Measurements from ENCODE around the gene KCNIP4. TPM values are rescaled to one million over a fixed set of nuclear protein-coding genes. Genes with fewer than 3 reads are reported as not detected.

KCNIP4 gene
- total RNA-seq, 4 donors from 2014 or later: 1.3 to 11.1 TPM; not detected in 2

DNA sequence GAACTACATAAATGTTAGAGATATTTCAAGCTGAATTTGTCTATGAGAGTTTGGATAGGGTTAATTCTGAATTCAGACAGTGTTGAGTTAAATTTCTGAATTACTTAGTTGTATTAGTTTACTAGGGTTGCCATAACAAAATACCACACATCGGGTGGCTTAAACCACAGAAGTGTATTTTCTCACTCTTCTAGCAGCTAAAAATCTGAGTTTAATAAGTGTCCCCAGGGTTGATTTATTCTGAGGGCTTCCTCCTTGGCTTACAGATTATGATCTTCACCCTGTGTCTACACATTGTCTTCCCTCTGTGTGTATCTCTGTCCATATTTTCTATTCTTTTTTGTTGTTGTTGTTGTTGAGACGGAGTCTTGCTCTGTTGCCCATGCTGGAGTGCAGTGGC lies 929.8 kb downstream of the KCNIP4 start:
- intact Hi-C loops (cut with DNase I; ENCODE audit: low total_unique reads): no loop called here

GRCh38 chr4:21013501-21013900 lies 935.1 kb downstream of the KCNIP4 start:
- no peaks in the 10 kb centered on the region for H3K27me3 ChIP-seq
- H3K27ac ChIP-seq: no peak overlapping the region
- TF ChIP-seq, protein P1, sequence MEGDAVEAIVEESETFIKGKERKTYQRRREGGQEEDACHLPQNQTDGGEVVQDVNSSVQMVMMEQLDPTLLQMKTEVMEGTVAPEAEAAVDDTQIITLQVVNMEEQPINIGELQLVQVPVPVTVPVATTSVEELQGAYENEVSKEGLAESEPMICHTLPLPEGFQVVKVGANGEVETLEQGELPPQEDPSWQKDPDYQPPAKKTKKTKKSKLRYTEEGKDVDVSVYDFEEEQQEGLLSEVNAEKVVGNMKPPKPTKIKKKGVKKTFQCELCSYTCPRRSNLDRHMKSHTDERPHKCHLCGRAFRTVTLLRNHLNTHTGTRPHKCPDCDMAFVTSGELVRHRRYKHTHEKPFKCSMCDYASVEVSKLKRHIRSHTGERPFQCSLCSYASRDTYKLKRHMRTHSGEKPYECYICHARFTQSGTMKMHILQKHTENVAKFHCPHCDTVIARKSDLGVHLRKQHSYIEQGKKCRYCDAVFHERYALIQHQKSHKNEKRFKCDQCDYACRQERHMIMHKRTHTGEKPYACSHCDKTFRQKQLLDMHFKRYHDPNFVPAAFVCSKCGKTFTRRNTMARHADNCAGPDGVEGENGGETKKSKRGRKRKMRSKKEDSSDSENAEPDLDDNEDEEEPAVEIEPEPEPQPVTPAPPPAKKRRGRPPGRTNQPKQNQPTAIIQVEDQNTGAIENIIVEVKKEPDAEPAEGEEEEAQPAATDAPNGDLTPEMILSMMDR (IDR thresholded peaks at IDR 0.05): no peak
- TF ChIP-seq POLR2A (IDR thresholded peaks at IDR 0.05): no peak
- H3K36me3 ChIP-seq: no peaks in the 10 kb centered on the region
- no peak overlapping the region for H3K4me3 ChIP-seq
- no peaks in the 10 kb centered on the region for H3K9me3 ChIP-seq
- no peaks in the 10 kb centered on the region for H3K4me1 ChIP-seq
- no peak for DNase-seq
- intact Hi-C loops (cut with DNase I; ENCODE audit: low total_unique reads): no loop called here

More for the DNA sequence above, 929.8 kb downstream of the KCNIP4 start:
- Histone ChIP-seq H3K27me3 (no peaks in the 10 kb centered on the region), H3K4me3 (no peak overlapping the region), H3K4me1 (no peaks in the 10 kb centered on the region), H3K36me3 (no peaks in the 10 kb centered on the region), H3K9me3 (no peaks in the 10 kb centered on the region), H3K27ac (no peak overlapping the region)
- no peak for DNase-seq
- TF ChIP-seq POLR2A (IDR thresholded peaks at IDR 0.05): no peak

DNA sequence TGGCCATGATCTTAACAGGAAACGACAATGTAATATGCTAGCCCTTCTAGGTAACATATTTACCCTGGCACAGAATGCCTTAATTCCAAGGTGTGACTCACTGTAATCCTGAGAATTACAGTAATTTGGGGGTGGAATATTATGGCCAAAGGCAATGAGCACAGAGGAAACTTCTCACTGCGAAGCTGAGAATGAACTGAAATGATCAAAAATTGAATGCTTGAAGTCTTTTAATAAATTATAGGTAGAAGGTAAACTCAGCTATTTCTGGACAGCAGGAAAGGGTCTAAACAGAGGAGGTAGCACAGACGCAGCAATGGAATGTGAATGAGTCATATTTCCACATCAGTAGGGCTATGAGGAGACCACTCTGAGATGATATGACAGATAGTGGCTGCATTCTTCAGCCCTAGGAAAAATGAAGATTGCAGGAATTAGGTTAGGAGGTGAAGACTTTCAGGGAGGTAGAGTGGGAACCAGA lies 935.7 kb downstream of the KCNIP4 start:
- no peaks in the 10 kb centered on the region for H3K27me3 ChIP-seq
- no peak overlapping the region for H3K27ac ChIP-seq
- no peak for TF ChIP-seq POLR2A (IDR thresholded peaks at IDR 0.05)
- TF ChIP-seq, protein P1 (IDR thresholded peaks at IDR 0.05): no peak
- no peaks in the 10 kb centered on the region for H3K4me1 ChIP-seq
- no peaks in the 10 kb centered on the region for H3K36me3 ChIP-seq
- no peak for DNase-seq
- no peak overlapping the region for H3K4me3 ChIP-seq
- H3K9me3 ChIP-seq: no peaks in the 10 kb centered on the region
- intact Hi-C loops (cut with DNase I; ENCODE audit: low total_unique reads): no loop called here

DNA sequence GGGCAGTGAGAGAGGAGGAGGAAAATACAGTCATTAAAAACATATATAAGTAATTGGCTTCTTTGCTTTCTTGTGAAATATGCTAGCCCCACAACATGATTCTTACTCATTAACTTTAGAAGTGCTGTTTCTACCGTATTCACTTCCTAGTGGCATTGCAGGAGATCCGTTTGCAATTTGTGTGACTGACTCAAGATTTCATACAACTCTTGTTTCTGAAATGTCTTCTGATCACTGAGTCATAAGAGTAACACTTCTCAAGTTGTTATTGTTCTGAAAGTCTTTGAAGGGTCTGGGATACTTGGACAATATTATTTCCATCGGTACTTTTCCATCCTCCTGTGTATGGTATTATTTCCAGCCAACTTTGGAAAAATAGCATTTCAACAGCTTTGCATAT lies 937.5 kb downstream of the KCNIP4 start:
- no peak for TF ChIP-seq POLR2A (IDR thresholded peaks at IDR 0.05)
- TF ChIP-seq, protein P1 (IDR thresholded peaks at IDR 0.05): no peak
- no peaks in the 10 kb centered on the region for H3K36me3 ChIP-seq
- H3K27ac ChIP-seq: no peak overlapping the region
- H3K4me3 ChIP-seq: no peak overlapping the region
- no peaks in the 10 kb centered on the region for H3K4me1 ChIP-seq
- no peaks in the 10 kb centered on the region for H3K27me3 ChIP-seq
- H3K9me3 ChIP-seq: no peaks in the 10 kb centered on the region
- no peak for DNase-seq
- intact Hi-C loops (cut with DNase I; ENCODE audit: low total_unique reads): no loop called here

- no peaks in the 10 kb centered on the region for H3K36me3 ChIP-seq
- no peaks in the 10 kb centered on the region for H3K4me1 ChIP-seq
- H3K27me3 ChIP-seq: no peaks in the 10 kb centered on the region
- no peak overlapping the region for H3K27ac ChIP-seq
- DNase-seq: no peak
- H3K4me3 ChIP-seq: no peak overlapping the region
- intact Hi-C loops (cut with DNase I; ENCODE audit: low total_unique reads): no loop called here
- no peaks in the 10 kb centered on the region for H3K9me3 ChIP-seq
- TF ChIP-seq, protein P1 (IDR thresholded peaks at IDR 0.05): no peak
- no peak for TF ChIP-seq POLR2A (IDR thresholded peaks at IDR 0.05)
These were observed 938.6 kb downstream of the KCNIP4 start for GRCh38 chr4:21009956-21010355.

DNA sequence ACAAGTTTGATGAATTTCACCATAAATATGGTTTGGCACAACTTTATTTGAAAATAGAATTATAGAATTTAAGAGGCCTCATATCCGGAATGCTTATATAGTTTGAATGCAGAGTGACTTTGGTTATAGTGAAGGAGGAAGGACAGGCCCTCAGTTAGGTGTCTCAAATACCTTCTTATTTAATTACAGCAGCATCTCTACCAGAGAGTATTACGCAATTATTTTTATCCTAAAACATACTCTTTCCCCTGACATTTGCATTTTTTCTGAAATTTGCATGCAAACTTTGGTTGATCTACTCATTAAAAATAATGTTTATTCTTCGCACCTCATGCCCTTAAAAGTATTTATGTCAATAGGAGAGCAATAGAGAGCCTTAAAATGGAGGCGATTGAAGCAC lies 942.9 kb downstream of the KCNIP4 start:
- no peak overlapping the region for H3K27ac ChIP-seq
- H3K9me3 ChIP-seq: no peaks in the 10 kb centered on the region
- TF ChIP-seq POLR2A (IDR thresholded peaks at IDR 0.05): no peak
- TF ChIP-seq, protein P1 (IDR thresholded peaks at IDR 0.05): no peak
- intact Hi-C loops (cut with DNase I; ENCODE audit: low total_unique reads): no loop called here
- H3K36me3 ChIP-seq: no peaks in the 10 kb centered on the region
- no peaks in the 10 kb centered on the region for H3K27me3 ChIP-seq
- no peak for DNase-seq
- no peaks in the 10 kb centered on the region for H3K4me1 ChIP-seq
- H3K4me3 ChIP-seq: no peak overlapping the region
